ENCODE measurements around the gene NTM. TPM values are rescaled to one million over a fixed set of nuclear protein-coding genes. Genes with fewer than 3 reads are reported as not detected.

The NTM gene
- total and polyA plus RNA-seq, 7 donors = 0.07 to 1.1 (median 0.22) TPM; not detected in 2

GRCh38 chr11:131664816-131665215, 294.4 kb downstream of the NTM start:
- intact Hi-C loops (cut with DNase I) = no loop called here
- H3K9me3 ChIP-seq = no peaks in the 10 kb centered on the region
- H3K27ac ChIP-seq = no peak overlapping the region
- ATAC-seq (no peak), DNase-seq (no peak)
- H3K4me3 ChIP-seq = no peak overlapping the region
- H3K4me1 ChIP-seq = no peaks in the 10 kb centered on the region
- 47 to 65% (median 54%) methylated on average over 11 of the region's 11 CpGs for WGBS, 3 donors
- H3K36me3 ChIP-seq (ENCODE audit: insufficient read depth in 1 of 2, low read depth in 1 of 2) = no peaks in the 10 kb centered on the region
- no peaks in the 10 kb centered on the region for H3K27me3 ChIP-seq (ENCODE audit: insufficient read depth in 3 of 3, low read length in 2 of 3)
- TF ChIP-seq, protein P1, sequence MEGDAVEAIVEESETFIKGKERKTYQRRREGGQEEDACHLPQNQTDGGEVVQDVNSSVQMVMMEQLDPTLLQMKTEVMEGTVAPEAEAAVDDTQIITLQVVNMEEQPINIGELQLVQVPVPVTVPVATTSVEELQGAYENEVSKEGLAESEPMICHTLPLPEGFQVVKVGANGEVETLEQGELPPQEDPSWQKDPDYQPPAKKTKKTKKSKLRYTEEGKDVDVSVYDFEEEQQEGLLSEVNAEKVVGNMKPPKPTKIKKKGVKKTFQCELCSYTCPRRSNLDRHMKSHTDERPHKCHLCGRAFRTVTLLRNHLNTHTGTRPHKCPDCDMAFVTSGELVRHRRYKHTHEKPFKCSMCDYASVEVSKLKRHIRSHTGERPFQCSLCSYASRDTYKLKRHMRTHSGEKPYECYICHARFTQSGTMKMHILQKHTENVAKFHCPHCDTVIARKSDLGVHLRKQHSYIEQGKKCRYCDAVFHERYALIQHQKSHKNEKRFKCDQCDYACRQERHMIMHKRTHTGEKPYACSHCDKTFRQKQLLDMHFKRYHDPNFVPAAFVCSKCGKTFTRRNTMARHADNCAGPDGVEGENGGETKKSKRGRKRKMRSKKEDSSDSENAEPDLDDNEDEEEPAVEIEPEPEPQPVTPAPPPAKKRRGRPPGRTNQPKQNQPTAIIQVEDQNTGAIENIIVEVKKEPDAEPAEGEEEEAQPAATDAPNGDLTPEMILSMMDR (IDR thresholded peaks at IDR 0.05) = no peak

DNA sequence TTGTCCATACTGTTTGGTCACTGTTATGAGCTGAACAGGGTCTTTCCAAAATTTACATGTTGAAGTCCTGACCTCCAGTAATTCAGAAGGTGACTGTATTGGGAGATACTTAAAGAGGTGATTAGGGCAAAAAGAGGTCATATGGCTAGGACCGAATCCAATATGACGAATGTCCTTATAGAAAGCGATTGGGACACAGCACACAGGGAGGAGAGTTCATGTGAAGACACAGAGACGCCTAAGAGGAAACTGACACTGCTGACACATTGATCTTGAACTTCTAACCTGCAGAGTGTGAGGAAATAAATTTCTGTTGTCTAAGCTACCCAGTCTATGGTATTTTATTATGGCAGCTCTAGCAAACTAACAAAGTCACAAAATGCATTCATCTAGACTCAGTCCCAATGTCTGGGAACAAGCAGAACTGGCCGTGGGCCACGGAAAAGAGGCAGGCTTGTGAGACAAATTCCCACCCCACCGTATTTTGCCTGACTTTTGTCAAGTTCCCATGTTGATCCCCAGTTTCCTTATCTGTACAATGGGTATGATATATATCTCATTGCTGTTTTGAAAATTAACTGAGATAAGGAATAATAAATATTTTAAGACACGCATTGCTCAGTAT, 295.0 kb downstream of the NTM start:
- Histone ChIP-seq H3K27ac (no peak overlapping the region), H3K27me3 (ENCODE audit: insufficient read depth in 3 of 3, low read length in 2 of 3) (no peaks in the 10 kb centered on the region), H3K4me1 (no peaks in the 10 kb centered on the region), H3K36me3 (ENCODE audit: insufficient read depth in 1 of 2, low read depth in 1 of 2) (no peaks in the 10 kb centered on the region), H3K4me3 (no peak overlapping the region), H3K9me3 (no peaks in the 10 kb centered on the region)
- intact Hi-C loops (cut with DNase I) = no loop called here
- ATAC-seq (no peak), DNase-seq (no peak)
- TF ChIP-seq, protein P1 (IDR thresholded peaks at IDR 0.05) = no peak
- 74 to 77% (median 77%) methylated on average over 8 of the region's 8 CpGs for WGBS, 3 donors

DNA sequence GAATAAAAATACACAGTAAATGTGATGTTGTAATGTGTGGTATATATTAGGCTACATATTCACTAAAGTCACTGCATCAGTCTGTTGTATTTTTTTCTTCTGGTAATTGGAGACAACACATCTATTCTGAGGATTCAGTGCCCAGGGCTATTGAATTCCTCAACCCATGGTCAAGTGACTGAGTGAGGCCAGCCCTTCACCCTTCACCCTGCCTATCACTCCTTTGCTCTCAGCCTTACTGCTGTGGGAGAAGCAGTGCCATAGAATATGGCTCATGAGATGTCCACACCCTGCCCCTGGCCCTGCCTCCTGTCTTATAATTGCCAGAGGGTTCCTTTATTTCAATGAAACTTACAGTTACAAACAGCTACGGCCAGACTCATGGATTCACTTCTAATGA, 295.6 kb downstream of the NTM start:
- Histone ChIP-seq H3K36me3 (ENCODE audit: insufficient read depth in 1 of 2, low read depth in 1 of 2) (no peaks in the 10 kb centered on the region), H3K4me3 (no peak overlapping the region), H3K27me3 (ENCODE audit: insufficient read depth in 3 of 3, low read length in 2 of 3) (no peaks in the 10 kb centered on the region), H3K27ac (no peak overlapping the region), H3K4me1 (no peaks in the 10 kb centered on the region), H3K9me3 (no peaks in the 10 kb centered on the region)
- intact Hi-C loops (cut with DNase I) = no loop called here
- whole genome bisulfite sequencing, 3 donors = 95 to 100% (median 100%) methylated on average over 1 of the region's 1 CpG
- DNase-seq (no peak), ATAC-seq (no peak)
- TF ChIP-seq, protein P1 (IDR thresholded peaks at IDR 0.05) = no peak

GRCh38 chr11:131666617-131667016, 296.2 kb downstream of the NTM start:
- intact Hi-C loops (cut with DNase I) = no loop called here
- H3K27me3 ChIP-seq (ENCODE audit: insufficient read depth in 3 of 3, low read length in 2 of 3) = no peaks in the 10 kb centered on the region
- ATAC-seq (no peak), DNase-seq (no peak)
- TF ChIP-seq, protein P1 (IDR thresholded peaks at IDR 0.05) = no peak
- no peak overlapping the region for H3K27ac ChIP-seq
- H3K4me1 ChIP-seq = no peaks in the 10 kb centered on the region
- H3K9me3 ChIP-seq = no peaks in the 10 kb centered on the region
- no peaks in the 10 kb centered on the region for H3K36me3 ChIP-seq (ENCODE audit: insufficient read depth in 1 of 2, low read depth in 1 of 2)
- no peak overlapping the region for H3K4me3 ChIP-seq
- WGBS, 3 donors = 85 to 89% (median 87%) methylated on average over 5 of the region's 5 CpGs

DNA sequence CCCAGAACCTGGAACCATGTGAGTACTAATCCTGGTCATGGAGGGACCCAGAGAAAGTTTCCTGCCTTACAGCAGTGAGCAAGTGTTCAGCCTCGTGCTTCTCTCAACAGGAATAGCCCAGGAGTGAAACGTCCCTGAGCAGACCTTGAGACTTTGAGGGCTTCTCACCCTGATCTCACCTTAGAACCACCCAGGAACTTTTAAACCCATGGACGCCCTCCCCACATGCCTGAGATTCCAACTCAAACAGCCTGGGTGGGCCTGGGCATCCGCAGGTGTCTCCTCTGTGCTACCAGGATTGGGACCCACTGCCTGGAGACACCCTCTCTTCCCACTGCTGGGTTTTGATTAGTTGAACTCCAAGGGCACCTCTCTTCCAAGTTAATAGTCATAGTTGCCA, 297.2 kb downstream of the NTM start:
- TF ChIP-seq, protein P1 (IDR thresholded peaks at IDR 0.05) = no peak
- Histone ChIP-seq H3K4me3 (no peak overlapping the region), H3K27me3 (ENCODE audit: insufficient read depth in 3 of 3, low read length in 2 of 3) (no peaks in the 10 kb centered on the region), H3K27ac (no peak overlapping the region), H3K9me3 (no peaks in the 10 kb centered on the region), H3K36me3 (ENCODE audit: insufficient read depth in 1 of 2, low read depth in 1 of 2) (no peaks in the 10 kb centered on the region), H3K4me1 (no peaks in the 10 kb centered on the region)
- ATAC-seq (no peak), DNase-seq (no peak)
- intact Hi-C loops (cut with DNase I) = no loop called here
- WGBS, 3 donors = 88 to 92% (median 91%) methylated on average over 4 of the region's 4 CpGs

Data from psoas muscle (tissue), 8 donors.